MG63 (cell line): Measurements from ENCODE around the gene CCDC154. TPM values are rescaled to one million over a fixed set of nuclear protein-coding genes. Genes with fewer than 3 reads are reported as not detected.

Experiments used
- DNase-seq: peaks from one replicate; pipeline ENCODE4 v3.0.0-alpha.2; 2020
- H3K27me3 ChIP-seq: fragments of 250-450 bp; sonication (Bioruptor Pico); 2 replicates; pipeline ENCODE4 v1.5.1; 2020; ENCODE audit warnings: mild to moderate bottlenecking, moderate library complexity
- H3K36me3 ChIP-seq: fragments of 250-450 bp; sonication (Bioruptor Pico); 2 replicates; pipeline ENCODE4 v1.5.1; 2020; ENCODE audit warnings: mild to moderate bottlenecking, moderate library complexity
- H3K4me3 ChIP-seq: fragments of 250-450 bp; sonication (Bioruptor Pico); 2 replicates; pipeline ENCODE4 v1.5.1; 2020; ENCODE audit warnings: mild to moderate bottlenecking, moderate library complexity
- H3K9me3 ChIP-seq: fragments of 250-450 bp; sonication (Bioruptor Pico); 2 replicates; pipeline ENCODE4 v1.5.1; 2020; ENCODE audit warnings: mild to moderate bottlenecking, moderate library complexity
- total RNA-seq: library from RNA; depleted of rRNA; stranded (reverse); fragments of >200 nt; shearing (Covaris generic); gene quantifications from 2 replicates; pipeline ENCODE4 v1.2.3, GENCODE V29; 2014; ENCODE audit warnings: low replicate concordance; rRNA removed

CCDC154 gene
- total RNA-seq, 1 experiment from 2014 or later = 5.6 TPM

DNA sequence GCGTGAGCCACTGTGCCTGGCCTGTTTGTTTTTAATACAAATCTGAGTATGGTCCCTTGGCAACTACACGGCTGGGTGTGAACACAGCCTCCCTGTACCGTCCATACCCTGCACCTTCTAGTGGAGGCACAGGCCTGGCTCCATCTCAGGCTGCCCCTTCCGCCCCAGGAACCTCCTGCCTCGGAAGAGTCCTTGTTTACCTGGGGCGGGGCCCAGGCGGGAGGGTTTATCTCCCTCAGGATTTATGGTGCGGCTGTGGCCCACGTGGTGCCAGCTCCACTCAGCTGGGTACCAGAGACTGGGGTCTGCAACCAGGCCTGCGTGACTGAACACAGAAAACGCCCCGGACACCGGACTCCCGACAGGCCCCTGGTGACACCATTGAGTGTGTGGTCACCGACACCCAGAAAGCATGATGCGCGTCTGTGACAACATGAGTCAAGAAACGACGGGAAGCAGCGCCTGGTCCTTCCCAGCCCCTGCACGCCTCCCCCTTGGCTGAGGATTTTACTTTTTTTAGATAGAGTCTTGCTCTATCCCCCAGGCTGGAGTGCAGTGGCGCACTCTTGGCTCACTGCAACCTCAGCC, 48.8 kb downstream of the CCDC154 start:
- Histone ChIP-seq H3K36me3 (no peaks in the 10 kb centered on the region), H3K4me3 (no peak overlapping the region), H3K9me3 (no peaks in the 10 kb centered on the region), H3K27me3 (no peaks in the 10 kb centered on the region)
- DNase-seq = no peak

DNA sequence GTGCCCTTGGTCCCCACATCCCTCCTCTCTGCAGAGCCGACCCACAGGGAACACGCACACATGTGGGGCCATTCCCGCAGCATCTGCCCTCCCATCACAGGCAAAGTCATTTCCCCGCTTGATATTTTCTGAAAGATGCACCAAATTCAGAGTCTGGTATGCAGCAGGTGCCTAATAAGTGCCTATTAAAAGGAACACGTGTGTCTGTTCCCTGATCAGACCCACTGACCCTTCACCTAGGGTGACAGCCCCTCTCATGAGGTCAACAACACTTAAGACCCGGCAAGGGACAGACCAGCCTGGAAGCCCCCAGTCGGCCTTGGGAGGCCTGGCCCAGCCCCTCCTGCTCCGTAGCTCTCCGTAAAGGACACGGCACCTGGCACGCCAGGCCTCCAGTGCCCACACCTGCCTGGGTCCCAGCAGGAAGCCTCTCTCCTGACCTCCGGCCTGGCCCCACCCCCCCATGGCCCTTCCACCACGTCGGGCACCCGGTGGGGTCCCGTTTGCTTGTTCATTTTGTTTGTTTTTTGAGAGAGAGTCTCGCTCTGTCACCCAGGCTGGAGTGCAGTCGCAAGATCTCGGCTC, 49.9 kb downstream of the CCDC154 start:
- no peak for DNase-seq
- Histone ChIP-seq H3K27me3 (no peaks in the 10 kb centered on the region), H3K9me3 (no peaks in the 10 kb centered on the region), H3K36me3 (no peaks in the 10 kb centered on the region), H3K4me3 (no peak overlapping the region)

DNA sequence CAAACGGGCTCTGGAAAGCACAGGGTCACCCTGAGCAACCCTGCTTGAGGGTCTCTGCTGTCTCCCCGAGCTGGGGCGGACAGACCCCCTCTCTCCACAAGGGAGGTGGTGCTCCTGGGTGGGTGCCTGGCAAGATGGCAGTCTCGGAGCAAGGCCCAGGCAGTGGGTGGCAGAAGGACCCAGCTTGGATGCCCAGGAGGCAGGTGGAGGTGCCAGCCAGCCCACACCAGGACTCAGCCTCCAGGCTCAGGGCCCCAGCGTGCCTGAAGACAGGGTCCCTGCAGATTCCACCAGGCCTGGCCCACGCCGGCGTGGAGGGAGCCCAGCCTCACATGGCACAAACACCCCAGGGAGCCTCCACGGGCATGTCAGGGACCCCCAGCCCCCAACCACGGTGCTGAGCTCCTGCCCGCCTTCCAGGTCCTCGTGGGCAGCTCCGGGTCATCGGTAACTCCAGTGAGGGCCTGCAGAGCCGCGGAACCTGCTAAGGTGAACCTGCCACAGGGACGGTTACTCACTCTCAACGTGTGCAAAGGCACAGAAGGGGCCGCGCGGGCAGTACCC, 50.7 kb downstream of the CCDC154 start:
- no peaks in the 10 kb centered on the region for H3K27me3 ChIP-seq
- no peaks in the 10 kb centered on the region for H3K36me3 ChIP-seq
- no peak for DNase-seq
- no peaks in the 10 kb centered on the region for H3K9me3 ChIP-seq
- no peak overlapping the region for H3K4me3 ChIP-seq

DNA sequence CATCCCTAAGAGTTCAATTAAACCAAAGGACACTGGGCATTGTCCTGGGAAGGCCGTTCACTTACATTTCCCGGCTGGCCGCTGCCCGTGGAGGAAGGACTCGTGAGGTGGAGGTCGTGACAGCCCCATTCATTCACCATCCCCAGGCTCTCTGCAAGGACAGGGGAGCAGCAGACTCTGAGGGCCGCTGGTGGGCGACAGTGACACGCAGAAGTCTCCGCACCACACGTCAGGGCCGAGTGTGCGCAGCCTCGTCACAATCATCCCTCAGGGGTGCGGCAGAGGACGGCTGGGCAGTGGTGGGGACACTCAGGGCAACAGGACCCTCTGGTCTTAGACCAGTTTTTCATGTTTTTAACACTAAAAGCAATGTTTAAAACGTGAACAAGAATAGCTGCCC, 51.5 kb downstream of the CCDC154 start:
- Histone ChIP-seq H3K4me3 (no peak overlapping the region), H3K36me3 (no peaks in the 10 kb centered on the region), H3K27me3 (no peaks in the 10 kb centered on the region), H3K9me3 (no peaks in the 10 kb centered on the region)
- DNase-seq = no peak

DNA sequence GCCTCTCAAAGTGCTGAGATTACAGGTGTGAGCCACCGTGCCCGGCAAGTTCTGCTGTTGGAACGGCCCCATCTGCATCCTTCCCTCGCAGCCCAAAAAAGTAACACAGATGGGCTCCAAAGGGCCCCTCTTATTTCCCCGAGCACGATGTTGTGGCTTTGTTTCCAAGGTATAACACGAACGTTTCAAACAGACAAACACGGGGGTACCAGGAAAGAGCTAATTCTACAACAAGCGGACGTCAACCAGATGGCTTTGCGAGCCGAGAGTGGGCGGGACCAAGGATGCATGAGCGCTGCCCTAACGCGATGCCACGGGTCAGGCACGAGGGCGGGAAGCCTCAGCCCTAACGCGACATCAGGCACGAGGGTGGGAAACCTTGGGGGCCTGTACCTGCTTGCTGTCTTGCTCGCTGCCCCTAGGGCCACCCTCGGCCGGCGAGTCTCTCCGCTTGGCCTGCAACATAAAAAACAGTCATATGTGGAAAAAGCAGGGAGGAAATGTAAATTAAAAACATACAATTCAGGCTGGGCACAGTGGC, 54.0 kb downstream of the CCDC154 start:
- Histone ChIP-seq H3K36me3 (no peaks in the 10 kb centered on the region), H3K9me3 (no peaks in the 10 kb centered on the region), H3K27me3 (no peaks in the 10 kb centered on the region), H3K4me3 (no peak overlapping the region)
- DNase-seq = no peak

DNA sequence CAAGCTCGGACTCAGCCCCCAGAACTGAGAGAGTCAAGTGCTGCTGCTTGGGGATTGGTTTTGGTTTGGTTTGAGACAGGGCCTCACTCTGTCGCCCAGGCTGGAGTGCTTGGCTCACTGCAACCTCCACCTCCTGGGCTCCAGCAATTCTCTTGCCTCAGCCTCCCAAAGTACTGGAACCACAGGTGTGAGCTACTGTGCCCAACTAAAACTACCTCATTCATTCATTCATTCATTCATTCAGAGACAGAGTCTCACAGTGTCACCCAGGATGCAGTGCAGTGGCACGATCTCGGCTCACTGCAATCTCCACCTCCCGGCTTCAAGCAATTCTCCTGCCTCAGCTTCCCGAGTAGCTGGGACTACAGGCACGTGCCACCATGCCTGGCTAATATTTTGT, 54.6 kb downstream of the CCDC154 start:
- DNase-seq = no peak
- H3K9me3 ChIP-seq = no peaks in the 10 kb centered on the region
- no peak overlapping the region for H3K4me3 ChIP-seq
- no peaks in the 10 kb centered on the region for H3K27me3 ChIP-seq
- H3K36me3 ChIP-seq = no peaks in the 10 kb centered on the region

DNA sequence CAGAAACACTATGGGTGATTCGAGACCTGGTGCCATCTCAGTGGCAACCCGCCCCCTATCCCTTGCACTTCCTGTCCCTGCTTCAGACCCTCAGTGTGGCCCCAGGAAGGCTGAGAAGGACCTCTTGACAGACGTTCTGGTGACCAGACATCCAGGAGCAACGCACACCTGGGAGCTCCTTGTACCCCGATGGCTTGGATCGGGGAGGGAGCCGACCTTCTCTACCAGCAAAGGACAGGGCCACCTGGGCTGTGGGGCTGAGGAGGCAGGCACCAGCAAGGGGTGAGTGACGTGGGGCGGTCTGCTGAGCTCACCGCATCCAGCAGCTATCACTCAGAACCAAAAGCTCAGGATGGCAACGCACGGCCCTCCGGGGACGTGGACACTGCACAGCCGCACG, 57.0 kb downstream of the CCDC154 start:
- Histone ChIP-seq H3K4me3 (no peak overlapping the region), H3K9me3 (no peaks in the 10 kb centered on the region), H3K36me3 (no peaks in the 10 kb centered on the region), H3K27me3 (no peaks in the 10 kb centered on the region)
- no peak for DNase-seq

DNA sequence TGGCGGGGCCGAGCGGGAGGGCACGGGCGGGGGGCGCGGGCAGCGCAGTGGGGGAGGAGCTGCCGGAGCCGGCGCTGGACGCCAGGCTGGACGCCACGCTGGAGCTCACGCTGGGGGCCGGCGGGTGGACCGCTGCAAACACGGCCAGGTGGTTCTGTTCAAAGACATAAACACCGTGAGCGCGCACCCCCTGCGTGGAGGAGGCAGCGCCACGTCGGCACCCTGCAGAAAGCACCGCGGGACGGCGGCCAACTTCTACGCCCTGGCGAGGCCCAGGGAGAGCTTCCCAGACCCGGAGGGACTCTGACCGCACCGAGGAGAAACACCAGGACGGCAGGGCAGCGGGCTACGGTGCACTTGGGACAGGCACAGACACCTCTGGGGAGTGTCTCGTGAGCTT, 59.1 kb downstream of the CCDC154 start:
- no peak for DNase-seq
- Histone ChIP-seq H3K27me3 (no peaks in the 10 kb centered on the region), H3K4me3 (no peak overlapping the region), H3K9me3 (no peaks in the 10 kb centered on the region), H3K36me3 (no peaks in the 10 kb centered on the region)

Other genes with a start within 250 kb of the CCDC154 start
- 1.7 and 1.9 TPM in 2 replicates for gene TPSG1, start 219.3 kb downstream of the CCDC154 start, total RNA-seq
- gene TPSB2, start 214.4 kb downstream of the CCDC154 start, total RNA-seq = not detected in 2 replicates
- not detected in 2 replicates for gene TPSAB1, start 203.9 kb downstream of the CCDC154 start, total RNA-seq
- not detected in 2 replicates for gene TPSD1, start 188.5 kb downstream of the CCDC154 start, total RNA-seq
- gene UBE2I, start 134.9 kb downstream of the CCDC154 start, total RNA-seq = 154 and 228 TPM in 2 replicates
- gene BAIAP3, start 110.9 kb downstream of the CCDC154 start, total RNA-seq = 1.1 TPM in 1 of 2 replicates, not detected in the other
- 138 and 174 TPM in 2 replicates for gene TSR3, start 92.7 kb downstream of the CCDC154 start, total RNA-seq
- gene GNPTG, start 92.6 kb downstream of the CCDC154 start, total RNA-seq = 40.9 and 52.2 TPM in 2 replicates
- gene UNKL, start 29.9 kb downstream of the CCDC154 start, total RNA-seq = 10.5 and 16.2 TPM in 2 replicates
- gene UQCC4, start 23.8 kb downstream of the CCDC154 start, total RNA-seq = 28.1 and 52.9 TPM in 2 replicates
- not detected in 2 replicates for gene PERCC1, start 13.5 kb downstream of the CCDC154 start, total RNA-seq
- gene CLCN7, start 30.5 kb upstream of the CCDC154 start, total RNA-seq = 32.7 and 115 TPM in 2 replicates
- not detected in 2 replicates for gene PTX4, start 44.4 kb upstream of the CCDC154 start, total RNA-seq
- gene TELO2, start 48.8 kb upstream of the CCDC154 start, total RNA-seq = 21.2 and 48.7 TPM in 2 replicates
- 1.7 TPM in 1 of 2 replicates, not detected in the other for gene TMEM204, start 89.1 kb upstream of the CCDC154 start, total RNA-seq
- gene IFT140, start 167.5 kb upstream of the CCDC154 start, total RNA-seq = 25.7 and 27.8 TPM in 2 replicates
- 3.7 and 3.8 TPM in 2 replicates for gene CRAMP1, start 167.8 kb upstream of the CCDC154 start, total RNA-seq
- 94.3 and 129 TPM in 2 replicates for gene JPT2, start 233.7 kb upstream of the CCDC154 start, total RNA-seq